Adipose tissue (tissue), 3 donors: Measurements from ENCODE around the gene ARHGEF17. TPM values are rescaled to one million over a fixed set of nuclear protein-coding genes. Genes with fewer than 3 reads are reported as not detected.

ENCODE experiments used
- H3K27ac ChIP-seq: one replicate; pipeline ENCODE4 v1.5.1; 2013; ENCODE audit warnings: low read depth, low read length
- WGBS, 3 donors: extraction: QIAGEN DNeasy Blood & Tissue Kit; methylation state at CpG; one replicate each; pipeline ENCODE4 v1.1.7; 2013; 5-methylcytosine and 5-hydroxymethylcytosine counted together
- polyA plus RNA-seq, 3 donors: library from polyadenylated mRNA; stranded (reverse); fragments of 200-250 nt; gene quantifications; one replicate each; pipeline ENCODE4 v1.2.3, GENCODE V29; 2013
- donor health status: healthy with polysubstance abuse.
- donor health status: Bipolar disorder and iron deficiency.
- donor health status: healthy.

The ARHGEF17 gene
- polyA plus RNA-seq, 3 donors: 11.1 to 35.5 (median 31.2) TPM

- H3K27ac ChIP-seq: no peak overlapping the region
- 69 to 85% (median 71%) methylated on average over 10 of the region's 10 CpGs for WGBS, 3 donors
Measured at GRCh38 chr11:73287400-73288101, 20.5 kb upstream of the ARHGEF17 start.

DNA sequence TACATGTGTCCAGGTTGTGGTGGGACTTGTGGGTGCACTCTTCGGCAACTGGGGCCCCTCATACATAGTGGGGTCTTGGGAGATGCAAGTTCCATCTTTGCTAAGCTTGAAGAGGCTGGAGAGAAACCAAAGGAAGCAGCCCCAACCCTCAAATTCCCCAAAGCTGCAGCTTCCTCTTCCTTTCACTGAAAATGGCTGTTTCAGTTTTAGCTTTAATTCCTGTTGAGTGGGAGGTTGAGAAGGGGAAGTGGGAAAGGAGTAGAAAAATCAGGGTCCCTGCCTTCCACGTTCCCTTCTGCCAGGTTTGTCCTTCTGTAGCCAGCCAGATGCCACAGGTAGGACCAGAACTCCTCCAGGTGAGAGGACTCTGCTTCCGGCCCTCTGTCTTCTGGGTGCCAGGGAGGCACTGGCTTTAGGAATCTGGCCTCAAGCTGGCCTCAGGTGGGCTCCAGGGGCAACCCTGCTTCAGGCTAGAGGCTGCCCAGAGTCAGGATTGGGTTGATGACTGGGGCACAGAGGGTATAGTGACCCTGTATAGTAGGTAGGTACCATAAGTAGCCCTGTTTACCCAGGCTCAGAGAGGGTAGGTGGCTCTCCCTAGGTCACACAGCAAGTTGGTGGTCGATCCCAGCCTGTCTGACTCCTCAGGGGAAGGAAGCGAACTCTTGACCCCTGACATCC lies 19.7 kb upstream of the ARHGEF17 start:
- H3K27ac ChIP-seq: no peak overlapping the region

DNA sequence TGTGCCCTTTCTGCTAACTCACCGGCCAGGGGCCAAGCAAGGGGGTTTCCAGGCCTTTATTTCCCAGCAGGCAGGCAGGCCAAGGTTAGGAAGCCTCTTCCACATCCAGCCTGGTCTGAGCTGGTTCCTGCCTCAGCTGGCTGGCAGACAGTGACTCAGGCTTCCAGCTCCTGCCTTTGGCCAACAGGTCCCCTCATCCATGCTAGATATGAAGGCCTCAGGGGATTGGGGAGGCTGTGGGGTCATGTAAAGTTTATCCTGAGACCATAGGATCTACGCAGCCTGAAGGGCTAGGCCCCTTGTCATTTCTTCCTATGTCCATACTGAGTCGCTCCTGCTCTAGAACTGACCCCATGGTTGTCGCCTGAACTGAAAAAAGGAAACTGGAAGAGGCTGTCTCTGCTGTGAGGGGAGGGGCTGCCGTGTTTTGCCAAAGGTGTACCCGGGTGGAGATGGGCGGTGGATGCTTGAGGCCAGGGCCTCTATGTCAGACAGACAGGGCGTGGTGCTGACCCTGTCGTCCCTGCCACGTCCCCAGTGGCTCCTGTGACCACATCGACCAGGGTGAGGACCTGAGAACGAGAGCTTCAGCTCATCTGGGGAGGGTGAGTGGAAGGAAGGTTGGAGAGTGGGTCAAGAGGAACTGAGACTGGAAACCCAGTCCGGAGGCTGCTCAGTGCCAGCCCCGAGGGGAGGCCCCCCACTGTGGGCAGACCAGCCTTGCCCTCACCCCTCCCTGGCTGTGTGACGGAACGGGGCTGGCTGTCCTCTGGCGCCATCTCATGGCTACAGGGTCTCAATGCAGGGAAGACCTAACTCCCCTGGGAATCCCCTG lies 19.0 kb upstream of the ARHGEF17 start:
- no peak overlapping the region for H3K27ac ChIP-seq
- 10 to 24% (median 11%) methylated on average over 17 of the region's 17 CpGs for WGBS, 3 donors

More for the DNA sequence above, 19.7 kb upstream of the ARHGEF17 start:
- WGBS, 3 donors: 46 to 68% (median 50%) methylated on average over 5 of the region's 5 CpGs

- 96 to 98% (median 97%) methylated on average over 4 of the region's 4 CpGs for WGBS, 3 donors
- no peak overlapping the region for H3K27ac ChIP-seq
Measured at GRCh38 chr11:73290536-73290935, 17.5 kb upstream of the ARHGEF17 start.

- 73 to 92% (median 86%) methylated on average over 3 of the region's 3 CpGs for WGBS, 3 donors
- no peak overlapping the region for H3K27ac ChIP-seq
Measured at GRCh38 chr11:73291196-73291595, 16.9 kb upstream of the ARHGEF17 start.

DNA sequence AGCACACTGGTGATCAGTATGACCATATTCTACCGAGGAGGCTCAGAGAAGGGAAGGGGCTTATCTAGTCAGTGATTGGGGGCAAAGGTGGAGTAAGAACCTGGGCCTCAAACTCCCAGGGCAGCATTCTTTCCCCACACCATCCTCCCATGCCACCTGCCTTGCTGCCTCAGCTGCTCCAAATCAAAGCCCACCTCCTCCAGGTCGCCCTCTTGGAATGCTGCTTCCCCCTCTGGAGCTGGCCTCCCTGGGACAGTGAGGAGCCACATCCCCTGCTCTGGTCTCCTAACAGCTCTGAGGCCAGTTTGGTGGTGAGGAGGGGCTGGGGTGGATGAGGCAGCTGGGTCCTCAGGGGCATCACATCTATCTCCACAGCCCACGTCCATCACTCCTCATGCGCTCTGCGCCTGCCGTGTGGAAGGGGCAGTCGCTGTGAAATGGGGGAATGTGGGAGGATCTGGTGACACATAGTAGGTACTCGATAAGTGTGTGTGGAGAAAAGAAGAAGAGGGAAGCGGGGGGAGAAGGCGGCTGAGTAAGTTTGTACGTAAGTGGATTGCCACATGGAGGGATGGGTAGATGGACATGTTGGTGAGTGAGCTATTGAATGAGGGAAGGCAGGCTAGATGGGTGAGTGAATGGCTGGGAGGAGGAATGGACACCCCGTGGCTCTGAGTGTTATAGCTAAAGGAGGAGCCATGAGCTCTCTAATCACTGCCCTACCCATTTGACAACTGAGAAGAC lies 16.1 kb upstream of the ARHGEF17 start:
- no peak overlapping the region for H3K27ac ChIP-seq
- 76 to 81% (median 78%) methylated on average over 12 of the region's 12 CpGs for WGBS, 3 donors

DNA sequence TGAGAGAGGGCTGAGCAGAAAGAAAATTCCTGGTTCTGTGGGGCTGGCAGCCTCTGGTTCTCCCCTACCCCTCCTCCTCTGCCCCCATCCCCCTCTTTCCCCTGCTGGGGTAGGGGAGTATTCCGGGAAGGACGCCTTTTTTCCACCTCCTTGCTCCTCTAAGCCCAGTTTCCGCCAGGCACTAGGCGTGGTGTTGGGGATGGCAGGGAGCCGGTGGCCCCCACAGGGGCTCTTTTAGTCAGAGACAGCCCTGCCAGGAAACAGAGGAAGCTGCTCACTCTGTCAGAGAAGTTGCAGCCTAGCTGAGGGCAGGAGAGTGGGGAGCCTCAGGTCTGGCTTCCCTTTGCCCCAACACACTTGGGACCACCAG lies 15.6 kb upstream of the ARHGEF17 start:
- 28 to 47% (median 37%) methylated on average over 5 of the region's 5 CpGs for WGBS, 3 donors
- H3K27ac ChIP-seq: no peak overlapping the region

DNA sequence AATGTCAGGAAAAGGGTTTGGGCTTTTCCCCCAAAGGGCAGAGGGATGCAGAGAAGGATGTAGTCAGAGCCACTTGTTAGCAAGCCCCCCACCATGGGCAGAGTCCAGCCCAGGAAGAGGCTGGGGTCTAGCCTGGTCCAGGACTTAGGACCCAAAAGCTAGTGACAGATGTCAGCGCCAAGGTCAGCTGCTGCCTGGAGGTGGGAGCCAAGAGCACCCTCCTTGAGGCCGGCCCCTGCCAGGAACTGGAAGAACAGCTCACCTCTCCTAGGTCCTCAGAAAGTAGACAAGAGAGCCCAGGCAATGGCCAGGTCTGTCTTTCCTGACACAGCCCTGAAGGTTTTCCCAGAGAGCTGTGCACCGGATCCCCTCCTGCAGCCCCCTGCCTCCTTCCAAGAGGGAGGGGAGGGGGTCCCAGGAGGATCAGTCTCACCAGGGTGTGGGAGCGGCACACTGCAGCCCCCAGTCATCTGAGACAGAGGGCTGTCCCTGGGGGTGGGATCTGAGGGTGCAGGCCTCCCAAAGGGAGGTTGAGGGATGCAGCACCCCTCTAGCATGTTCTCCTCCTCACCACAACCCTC lies 14.6 kb upstream of the ARHGEF17 start:
- no peak overlapping the region for H3K27ac ChIP-seq
- 77 to 96% (median 91%) methylated on average over 4 of the region's 4 CpGs for WGBS, 3 donors

DNA sequence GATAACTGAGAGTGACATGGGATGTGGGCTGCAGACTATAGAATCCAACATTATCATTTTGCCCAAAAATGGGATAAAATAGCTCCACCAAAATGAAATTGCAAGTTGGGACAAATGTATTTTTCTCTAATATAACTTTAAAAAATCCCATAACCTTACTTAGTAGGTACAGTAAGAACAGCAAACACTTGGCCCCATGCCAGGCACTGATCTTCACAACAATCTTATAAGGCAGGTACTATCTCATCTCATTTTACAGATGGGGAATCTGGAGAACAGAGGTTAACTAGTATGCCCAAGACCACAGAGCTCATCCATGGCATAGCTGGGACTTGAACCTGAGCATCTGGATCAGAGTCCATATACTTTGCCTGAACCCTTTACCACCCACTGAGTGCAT lies 13.5 kb upstream of the ARHGEF17 start:
- H3K27ac ChIP-seq: no peak overlapping the region

DNA sequence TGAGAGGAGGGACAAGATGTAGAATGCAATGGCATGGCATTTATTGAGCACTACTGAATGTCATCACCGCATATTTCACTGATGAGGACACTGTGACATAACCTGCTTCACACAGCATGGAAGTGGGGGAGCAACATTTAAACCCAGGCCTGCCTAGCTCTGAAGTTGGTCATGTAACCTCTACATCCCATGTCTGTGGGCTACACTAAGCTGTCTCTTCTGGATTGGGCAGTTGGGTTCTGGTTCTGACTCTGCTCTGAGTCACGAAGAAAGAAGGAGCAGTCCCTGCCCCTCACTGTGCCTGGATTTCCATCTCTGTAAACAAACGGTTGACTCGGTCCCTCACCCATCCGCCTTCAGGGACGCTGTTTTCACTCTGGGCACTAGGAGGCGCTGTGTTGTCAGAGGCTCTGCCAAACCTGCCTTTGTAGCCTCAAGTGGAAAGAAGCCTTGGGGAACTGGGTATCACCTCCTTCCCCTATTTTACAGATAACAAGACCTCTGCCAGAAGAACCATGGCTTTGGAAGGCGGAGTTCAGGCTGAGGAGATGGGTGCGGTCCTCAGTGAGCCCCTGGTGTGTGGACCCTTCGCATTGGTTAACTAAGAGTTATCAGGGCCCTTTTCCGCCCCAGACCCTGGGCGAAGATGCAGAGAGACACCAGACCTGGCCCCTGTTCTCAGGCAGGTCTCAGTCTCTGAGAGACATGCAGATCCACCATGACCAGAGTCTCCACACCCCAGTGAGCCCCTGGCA lies 12.7 kb upstream of the ARHGEF17 start:
- H3K27ac ChIP-seq: no peak overlapping the region
- WGBS, 3 donors: 37 to 44% (median 43%) methylated on average over 12 of the region's 12 CpGs

GRCh38 chr11:73295996-73296318 lies 12.1 kb upstream of the ARHGEF17 start:
- H3K27ac ChIP-seq: no peak overlapping the region
- 71 to 93% (median 90%) methylated on average over 3 of the region's 3 CpGs for WGBS, 3 donors

GRCh38 chr11:73296501-73297230 lies 11.4 kb upstream of the ARHGEF17 start:
- WGBS, 3 donors: 77 to 94% (median 93%) methylated on average over 35 of the region's 35 CpGs
- H3K27ac ChIP-seq: no peak overlapping the region

- 94 to 96% (median 95%) methylated on average over 17 to 18 of the region's 18 CpGs for WGBS, 3 donors
- H3K27ac ChIP-seq: no peak overlapping the region
Measured at GRCh38 chr11:73297231-73297590, 10.9 kb upstream of the ARHGEF17 start.

DNA sequence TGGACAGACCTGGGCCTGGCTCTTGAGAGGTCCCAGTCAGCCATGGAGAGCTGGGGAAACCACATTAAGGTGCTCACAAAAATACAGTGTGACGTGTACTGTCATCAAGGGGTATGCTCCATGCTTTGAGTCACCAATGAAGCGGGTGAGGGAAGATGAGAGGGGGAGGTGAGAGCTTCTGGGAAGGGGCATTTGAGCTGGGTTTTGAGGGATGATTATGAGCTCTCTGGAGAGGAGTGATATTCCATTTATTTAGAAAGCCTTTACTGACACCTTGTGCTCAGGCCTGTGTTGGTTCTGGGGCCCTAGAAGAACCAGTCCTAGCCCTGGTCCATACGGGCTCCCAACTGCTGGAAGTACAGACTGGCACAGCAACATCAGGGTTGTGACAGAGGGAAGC lies 10.4 kb upstream of the ARHGEF17 start:
- no peak overlapping the region for H3K27ac ChIP-seq
- WGBS, 3 donors: 68 to 94% (median 92%) methylated on average over 3 of the region's 3 CpGs

- H3K27ac ChIP-seq: no peak overlapping the region
- 72 to 92% (median 88%) methylated on average over 5 of the region's 5 CpGs for WGBS, 3 donors
Measured at GRCh38 chr11:73298233-73298632, 9.8 kb upstream of the ARHGEF17 start.

DNA sequence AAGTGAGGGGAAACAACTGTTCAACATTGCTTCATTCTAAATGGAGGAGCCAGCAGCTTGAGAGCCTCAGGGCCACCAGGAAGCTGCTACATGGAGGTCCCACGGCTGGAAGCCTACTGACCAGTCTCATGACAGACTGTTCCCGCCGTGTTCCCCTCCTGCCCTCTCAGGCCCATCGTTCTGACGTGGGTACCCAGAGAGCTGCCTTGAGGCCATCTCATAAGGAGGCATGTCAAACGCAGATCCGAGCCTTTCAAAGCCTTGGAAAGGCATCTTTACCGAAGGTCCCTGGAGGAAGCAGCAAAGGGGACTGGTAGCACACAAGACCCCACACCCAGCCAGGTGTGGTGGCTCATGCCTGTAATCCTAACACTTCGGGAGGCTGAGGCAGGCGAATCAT lies 8.3 kb upstream of the ARHGEF17 start:
- 88 to 90% (median 88%) methylated on average over 9 to 10 of the region's 10 CpGs for WGBS, 3 donors
- no peak overlapping the region for H3K27ac ChIP-seq

- no peak overlapping the region for H3K27ac ChIP-seq
- 78 to 79% (median 79%) methylated on average over 7 of the region's 7 CpGs for WGBS, 3 donors
Measured at GRCh38 chr11:73306069-73306841, 1.8 kb upstream of the ARHGEF17 start.
